Uterus (tissue), 4 donors: ENCODE measurements around the gene MRPL16. TPM values are rescaled to one million over a fixed set of nuclear protein-coding genes. Genes with fewer than 3 reads are reported as not detected.

Experiments
- DNase-seq, 2 donors: peaks; one replicate each; pipeline ENCODE4 v3.0.0-alpha.2; 2019 to 2020
- H3K27ac ChIP-seq, 2 donors: fragments of 200-600 bp; sonication (generic); 1 replicate in 1 of 2; 2 replicates in 1 of 2; pipeline ENCODE4 v1.5.1; 2016 to 2018
- H3K27me3 ChIP-seq, 2 donors: fragments of 200-600 bp; sonication (generic); one replicate each; pipeline ENCODE4 v1.5.1; 2018 to 2019; ENCODE audit warnings: control low read depth in 1 of 2
- H3K36me3 ChIP-seq, 2 donors: fragments of 200-600 bp; sonication (generic); one replicate each; pipeline ENCODE4 v1.5.1; 2019; ENCODE audit warnings: control low read depth in 1 of 2
- H3K4me1 ChIP-seq, 2 donors: fragments of 200-600 bp; sonication (generic); one replicate each; pipeline ENCODE4 v1.5.1; 2018 to 2019; ENCODE audit warnings: control low read depth in 1 of 2
- H3K4me3 ChIP-seq, 2 donors: fragments of 200-600 bp; sonication (generic); 1 replicate in 1 of 2; 2 replicates in 1 of 2; pipeline ENCODE4 v1.5.1; 2018 to 2019; ENCODE audit warnings: mild to moderate bottlenecking in 1 of 2
- H3K9me3 ChIP-seq, 2 donors: fragments of 200-600 bp; sonication (generic); one replicate each; pipeline ENCODE4 v1.5.1; 2019; ENCODE audit warnings: control low read depth in 1 of 2
- CTCF ChIP-seq, 4 experiments: fragments of 200-600 bp in 2 of 4; fragments of 450-650 bp in 2 of 4; sonication (generic) in 2 of 4; IDR thresholded peaks; one replicate each; pipeline ENCODE4 v1.5.1; 2016 to 2019; ENCODE audit warnings: antibody characterized with exemption in 4 of 4, mild to moderate bottlenecking in 2 of 4, moderate library complexity in 1 of 4
- POLR2A ChIP-seq, 2 donors: fragments of 450-650 bp; IDR thresholded peaks; one replicate each; pipeline ENCODE4 v1.6.1; 2016; ENCODE audit warnings: antibody characterized with exemption in 2 of 2, mild to moderate bottlenecking in 1 of 2, moderate library complexity in 1 of 2
- intact Hi-C: fragments of 100-400 bp; cut with DNase I; formaldehyde crosslinking; loops from one replicate; pipeline ENCODE4 v1.15.1; 2023; ENCODE audit warnings: low total_unique reads
- total RNA-seq, 4 donors: library from RNA; depleted of rRNA in 3 of 4; stranded (reverse); fragments of >200 nt in 3 of 4; gene quantifications; one replicate each; pipeline versions ENCODE4 v1.1.0 to v1.2.4, GENCODE V29; 2014 to 2023
- donor health status: DM: yes; HTN: yes; CAD: no.

MRPL16 gene
- total RNA-seq, 4 donors from 2014 or later = 14.3 to 64.4 (median 38.9) TPM

- no peaks in the 10 kb centered on the region for H3K9me3 ChIP-seq
- H3K4me1 ChIP-seq = no peaks in the 10 kb centered on the region
- no peak for DNase-seq
- no peaks in the 10 kb centered on the region for H3K36me3 ChIP-seq
- intact Hi-C loops = no loop called here
- no peak for TF ChIP-seq POLR2A (IDR thresholded peaks at IDR 0.05)
- no peak for TF ChIP-seq CTCF (IDR thresholded peaks at IDR 0.05)
- H3K4me3 ChIP-seq = no peak overlapping the region
- H3K27me3 ChIP-seq = no peaks in the 10 kb centered on the region
- H3K27ac ChIP-seq = peak overlapping the region; percentile 44 to 58
Observed at GRCh38 chr11:59759900-59760299, 50.7 kb downstream of the MRPL16 start.

- no peak for DNase-seq
- Histone ChIP-seq H3K4me1 (no peaks in the 10 kb centered on the region), H3K27ac (peak overlapping the region in 1 of 2 donors; percentile 58), H3K36me3 (no peaks in the 10 kb centered on the region), H3K4me3 (no peak overlapping the region), H3K9me3 (no peaks in the 10 kb centered on the region), H3K27me3 (no peaks in the 10 kb centered on the region)
- TF ChIP-seq POLR2A (IDR thresholded peaks at IDR 0.05) (no peak), CTCF (IDR thresholded peaks at IDR 0.05) (no peak)
- intact Hi-C loops = no loop called here
Observed at GRCh38 chr11:59758401-59759037, 52.1 kb downstream of the MRPL16 start.

GRCh38 chr11:59756845-59757244 is 53.7 kb downstream of the MRPL16 start:
- H3K36me3 ChIP-seq = no peaks in the 10 kb centered on the region
- no peaks in the 10 kb centered on the region for H3K9me3 ChIP-seq
- H3K27ac ChIP-seq = peak overlapping the region; percentile 97 to 98
- no peaks in the 10 kb centered on the region for H3K4me1 ChIP-seq
- no peak overlapping the region for H3K4me3 ChIP-seq
- TF ChIP-seq CTCF (IDR thresholded peaks at IDR 0.05) = no peak
- TF ChIP-seq POLR2A (IDR thresholded peaks at IDR 0.05) = no peak
- peak; percentile 30 to 54 for DNase-seq
- no peaks in the 10 kb centered on the region for H3K27me3 ChIP-seq
- intact Hi-C loops = no loop called here

- H3K27ac ChIP-seq = peak overlapping the region; percentile 97 to 98
- no peaks in the 10 kb centered on the region for H3K27me3 ChIP-seq
- H3K4me1 ChIP-seq = no peaks in the 10 kb centered on the region
- H3K4me3 ChIP-seq = no peak overlapping the region
- no peak for TF ChIP-seq CTCF (IDR thresholded peaks at IDR 0.05)
- no peak for TF ChIP-seq POLR2A (IDR thresholded peaks at IDR 0.05)
- intact Hi-C loops = no loop called here
- no peak for DNase-seq
- no peaks in the 10 kb centered on the region for H3K36me3 ChIP-seq
- H3K9me3 ChIP-seq = no peaks in the 10 kb centered on the region
Observed at GRCh38 chr11:59756558-59756840, 54.1 kb downstream of the MRPL16 start.

Other genes starting within 250 kb of the MRPL16 start
- 10 to 100 TPM; 27.4 to 51.0 (median 41.9) TPM for gene OSBP, start 195.0 kb downstream of the MRPL16 start, total RNA-seq
- 10 to 100 TPM in 2 of 4 donors, 1 to 10 TPM in 2; 3.5 to 43.0 (median 17.3) TPM for gene PATL1, start 141.7 kb downstream of the MRPL16 start, total RNA-seq
- gene OR10V1, start 96.9 kb downstream of the MRPL16 start, total RNA-seq = not detected
- gene STX3, start 55.4 kb downstream of the MRPL16 start, total RNA-seq = 10 to 100 TPM in 3 of 4 donors, 1 to 10 TPM in 1; 8.9 to 36.6 (median 26.3) TPM
- gene CBLIF, start 34.7 kb upstream of the MRPL16 start, total RNA-seq = not detected
- not detected for gene TCN1, start 55.7 kb upstream of the MRPL16 start, total RNA-seq
- gene OOSP3, start 68.0 kb upstream of the MRPL16 start, total RNA-seq = not detected
- gene OOSP1, start 127.7 kb upstream of the MRPL16 start, total RNA-seq = not detected
- gene OOSP4A, start 153.3 kb upstream of the MRPL16 start, total RNA-seq = not detected
- gene OOSP4B, start 206.4 kb upstream of the MRPL16 start, total RNA-seq = not detected
- gene OOSP2, start 229.6 kb upstream of the MRPL16 start, total RNA-seq = not detected
- not detected for gene MS4A3, start 245.9 kb upstream of the MRPL16 start, total RNA-seq